Breast epithelium (tissue), 4 donors: Measurements from ENCODE around the gene ARIH1. TPM values are rescaled to one million over a fixed set of nuclear protein-coding genes. Genes with fewer than 3 reads are reported as not detected.

ENCODE experiments used
- DNase-seq, 2 donors: peaks; one replicate each; pipeline ENCODE4 v3.0.0-alpha.2; 2019; ENCODE audit warnings: low spot score in 2 of 2
- H3K27ac ChIP-seq, 2 donors: fragments of 200-600 bp; sonication (generic) in 1 of 2; one replicate each; pipeline ENCODE4 v1.5.1; 2016 to 2019; ENCODE audit warnings: mild to moderate bottlenecking in 1 of 2
- H3K27me3 ChIP-seq, 2 donors: fragments of 200-600 bp; sonication (generic) in 1 of 2; one replicate each; pipeline versions ENCODE4 v1.5.1 to v1.6.0; 2017 to 2019; ENCODE audit warnings: control low read depth in 1 of 2, mild to moderate bottlenecking in 1 of 2
- H3K36me3 ChIP-seq: fragments of 200-600 bp; one replicate; pipeline ENCODE4 v1.5.1; 2019
- H3K4me1 ChIP-seq, 2 donors: fragments of 200-600 bp; sonication (generic); one replicate each; pipeline ENCODE4 v1.5.1; 2016 to 2019; ENCODE audit warnings: control low read depth in 1 of 2
- H3K4me3 ChIP-seq, 3 donors: fragments of 200-600 bp; sonication (generic); 1 replicate in 2 of 3; 2 replicates in 1 of 3; pipeline ENCODE4 v1.5.1; 2016 to 2019; ENCODE audit warnings: mild to moderate bottlenecking in 3 of 3, moderate library complexity in 2 of 3
- H3K9me3 ChIP-seq, 2 donors: fragments of 200-600 bp; sonication (generic) in 1 of 2; one replicate each; pipeline ENCODE4 v1.5.1; 2016 to 2019; ENCODE audit warnings: control low read depth in 1 of 2
- POLR2A ChIP-seq: fragments of 450-650 bp; IDR thresholded peaks from one replicate; pipeline ENCODE4 v1.6.1; 2016; ENCODE audit warnings: antibody characterized with exemption, mild to moderate bottlenecking, moderate library complexity
- POLR2AphosphoS5 ChIP-seq, 3 donors: sonication (generic); formaldehyde crosslinking; IDR thresholded peaks; one replicate each; pipeline ENCODE4 v1.6.1; 2017; ENCODE audit warnings: antibody characterized with exemption in 3 of 3
- intact Hi-C: fragments of 100-400 bp; cut with DNase I; formaldehyde crosslinking; loops from one replicate; pipeline ENCODE4 v1.15.1; 2023; ENCODE audit warnings: low total_unique reads
- total RNA-seq, 3 donors: library from RNA; depleted of rRNA; stranded (reverse); fragments of >200 nt; gene quantifications; one replicate each; pipeline ENCODE4 v1.1.0, GENCODE V29; 2016
- TF ChIP-seq, protein P1 (sequence below), 3 donors: fragments of 450-650 bp; IDR thresholded peaks; one replicate each; pipeline ENCODE4 v1.5.1; 2016 to 2017; ENCODE audit warnings: antibody characterized with exemption in 3 of 3, mild to moderate bottlenecking in 3 of 3, moderate library complexity in 3 of 3

The ARIH1 gene
- total RNA-seq, 3 donors from 2014 or later, result 54.1 to 106 (median 61.1) TPM

DNA sequence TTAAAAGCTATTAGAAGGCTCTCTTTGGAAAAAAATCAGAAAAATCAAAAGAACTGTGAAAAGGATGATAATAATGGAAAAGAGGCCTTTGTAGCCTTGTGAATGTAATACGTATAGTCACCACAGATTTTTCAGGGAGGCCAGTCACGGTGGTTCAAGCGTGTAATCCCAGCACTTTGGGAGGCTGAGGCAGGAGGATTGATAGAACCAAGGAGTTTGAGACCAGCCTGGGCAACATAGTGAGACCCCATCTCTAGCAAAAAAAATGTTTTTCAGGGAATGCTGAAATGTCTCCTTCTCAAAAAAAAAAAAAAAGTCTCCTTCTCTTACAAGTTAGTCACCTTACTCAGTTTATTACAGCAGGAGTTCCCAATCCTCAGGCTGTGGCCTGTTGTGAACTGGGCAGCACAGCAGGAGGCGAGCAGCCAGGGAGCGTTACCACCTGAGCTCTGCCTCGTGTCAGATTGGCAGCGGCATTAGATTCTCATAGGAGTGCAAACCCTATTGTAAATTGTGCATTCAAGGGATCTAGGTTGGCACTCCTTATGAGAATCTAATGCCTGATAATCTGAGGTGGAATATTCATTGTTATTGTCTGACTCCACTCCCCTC lies 15.9 kb downstream of the ARIH1 start:
- Histone ChIP-seq H3K27me3 (no peaks in the 10 kb centered on the region), H3K27ac (no peak overlapping the region), H3K36me3 (no peaks in the 10 kb centered on the region), H3K4me3 (no peak overlapping the region), H3K4me1 (no peaks in the 10 kb centered on the region), H3K9me3 (no peaks in the 10 kb centered on the region)
- TF ChIP-seq POLR2AphosphoS5 (IDR thresholded peaks at IDR 0.05) (no peak), POLR2A (no peak)
- TF ChIP-seq, protein P1, sequence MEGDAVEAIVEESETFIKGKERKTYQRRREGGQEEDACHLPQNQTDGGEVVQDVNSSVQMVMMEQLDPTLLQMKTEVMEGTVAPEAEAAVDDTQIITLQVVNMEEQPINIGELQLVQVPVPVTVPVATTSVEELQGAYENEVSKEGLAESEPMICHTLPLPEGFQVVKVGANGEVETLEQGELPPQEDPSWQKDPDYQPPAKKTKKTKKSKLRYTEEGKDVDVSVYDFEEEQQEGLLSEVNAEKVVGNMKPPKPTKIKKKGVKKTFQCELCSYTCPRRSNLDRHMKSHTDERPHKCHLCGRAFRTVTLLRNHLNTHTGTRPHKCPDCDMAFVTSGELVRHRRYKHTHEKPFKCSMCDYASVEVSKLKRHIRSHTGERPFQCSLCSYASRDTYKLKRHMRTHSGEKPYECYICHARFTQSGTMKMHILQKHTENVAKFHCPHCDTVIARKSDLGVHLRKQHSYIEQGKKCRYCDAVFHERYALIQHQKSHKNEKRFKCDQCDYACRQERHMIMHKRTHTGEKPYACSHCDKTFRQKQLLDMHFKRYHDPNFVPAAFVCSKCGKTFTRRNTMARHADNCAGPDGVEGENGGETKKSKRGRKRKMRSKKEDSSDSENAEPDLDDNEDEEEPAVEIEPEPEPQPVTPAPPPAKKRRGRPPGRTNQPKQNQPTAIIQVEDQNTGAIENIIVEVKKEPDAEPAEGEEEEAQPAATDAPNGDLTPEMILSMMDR (IDR thresholded peaks at IDR 0.05), result no peak
- intact Hi-C loops, result no loop called here
- no peak for DNase-seq

DNA sequence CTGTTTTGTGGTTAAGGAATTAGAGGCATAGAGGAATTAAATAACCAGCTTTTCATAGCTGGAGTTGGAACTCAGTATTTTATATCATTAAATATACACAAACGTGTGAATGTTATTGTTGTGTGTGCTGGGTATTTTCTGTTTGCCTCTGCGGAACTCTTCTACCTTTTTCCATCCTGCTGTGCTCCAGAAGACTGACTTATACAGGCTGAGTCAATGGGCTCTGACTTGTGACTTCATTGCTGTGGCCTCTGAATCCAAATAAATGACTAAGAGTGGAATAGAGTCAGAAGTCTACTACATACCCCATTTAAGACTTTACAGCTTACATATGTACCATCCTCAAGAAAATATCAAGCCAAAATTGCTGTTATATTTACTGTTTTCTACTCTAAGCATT lies 17.6 kb downstream of the ARIH1 start:
- TF ChIP-seq, protein P1 (IDR thresholded peaks at IDR 0.05), result no peak
- TF ChIP-seq POLR2A (no peak), POLR2AphosphoS5 (IDR thresholded peaks at IDR 0.05) (no peak)
- Histone ChIP-seq H3K36me3 (no peaks in the 10 kb centered on the region), H3K4me1 (no peaks in the 10 kb centered on the region), H3K27ac (no peak overlapping the region), H3K27me3 (no peaks in the 10 kb centered on the region), H3K4me3 (no peak overlapping the region), H3K9me3 (no peaks in the 10 kb centered on the region)
- intact Hi-C loops, result no loop called here
- DNase-seq, result no peak

DNA sequence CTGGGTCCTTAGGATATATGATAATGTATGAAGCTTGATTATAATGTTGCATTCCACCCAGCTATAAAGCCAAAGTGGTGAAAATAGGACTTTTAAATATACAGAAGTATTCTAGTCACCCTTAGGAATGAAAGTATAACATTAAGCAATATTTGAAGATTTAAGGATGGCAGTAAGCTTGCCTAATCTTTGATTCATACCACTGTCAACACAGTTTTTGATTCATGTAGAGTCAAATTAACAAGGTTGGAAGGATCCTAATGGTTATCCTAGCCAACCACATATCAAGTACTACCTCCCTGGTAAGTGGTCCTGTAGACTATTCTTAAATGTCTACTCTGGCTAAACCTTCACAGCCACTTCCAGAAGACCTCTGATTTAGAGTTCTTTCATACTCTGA lies 18.6 kb downstream of the ARIH1 start:
- H3K4me3 ChIP-seq, result no peak overlapping the region
- H3K36me3 ChIP-seq, result no peaks in the 10 kb centered on the region
- H3K9me3 ChIP-seq, result no peaks in the 10 kb centered on the region
- no peaks in the 10 kb centered on the region for H3K4me1 ChIP-seq
- no peak for DNase-seq
- no peak overlapping the region for H3K27ac ChIP-seq
- TF ChIP-seq POLR2AphosphoS5 (IDR thresholded peaks at IDR 0.05), result no peak
- no peak for TF ChIP-seq POLR2A
- TF ChIP-seq, protein P1 (IDR thresholded peaks at IDR 0.05), result no peak
- H3K27me3 ChIP-seq, result no peaks in the 10 kb centered on the region
- intact Hi-C loops, result no loop called here

DNA sequence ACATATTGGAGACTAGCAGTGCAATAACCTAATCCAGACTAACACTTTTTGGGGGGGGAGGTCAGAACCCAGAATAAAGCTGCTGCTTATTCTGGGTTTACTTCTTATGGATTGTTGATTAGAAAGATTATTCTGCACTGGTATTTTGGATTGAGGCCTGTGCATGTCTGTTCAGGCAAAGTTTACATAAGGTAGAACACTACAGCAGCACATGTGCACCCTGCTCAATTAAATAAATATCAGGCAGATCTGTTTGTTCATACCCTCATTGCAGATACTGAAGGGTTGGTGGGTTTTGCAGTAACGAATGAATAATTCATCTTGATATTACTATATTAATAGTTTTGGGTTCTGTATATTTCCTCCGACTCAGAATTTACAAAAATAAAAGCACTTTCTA lies 19.1 kb downstream of the ARIH1 start:
- TF ChIP-seq, protein P1 (IDR thresholded peaks at IDR 0.05), result no peak
- H3K27me3 ChIP-seq, result no peaks in the 10 kb centered on the region
- DNase-seq, result no peak
- H3K27ac ChIP-seq, result no peak overlapping the region
- H3K9me3 ChIP-seq, result no peaks in the 10 kb centered on the region
- no peak overlapping the region for H3K4me3 ChIP-seq
- H3K36me3 ChIP-seq, result no peaks in the 10 kb centered on the region
- intact Hi-C loops, result no loop called here
- H3K4me1 ChIP-seq, result no peaks in the 10 kb centered on the region

DNA sequence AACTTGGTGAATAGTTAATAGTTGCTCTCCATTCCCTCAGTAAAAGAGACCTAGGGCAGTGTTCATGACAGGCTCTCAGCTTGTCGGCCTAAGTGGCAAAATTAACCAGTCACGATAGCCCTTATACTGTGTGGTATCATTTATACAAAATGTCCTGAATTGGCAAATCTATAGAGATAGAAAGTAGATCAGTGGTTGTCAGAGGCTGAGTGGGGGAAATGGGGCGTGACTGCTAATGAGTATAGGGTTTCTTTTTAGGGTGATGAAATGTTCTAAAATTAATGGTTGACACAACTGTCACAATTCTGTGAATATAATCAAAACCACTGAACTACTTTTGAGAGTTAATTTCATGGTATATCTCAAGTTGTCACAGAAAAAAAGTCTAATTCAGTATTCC lies 20.9 kb downstream of the ARIH1 start:
- intact Hi-C loops, result no loop called here
- Histone ChIP-seq H3K9me3 (no peaks in the 10 kb centered on the region), H3K4me1 (no peaks in the 10 kb centered on the region), H3K36me3 (no peaks in the 10 kb centered on the region), H3K27me3 (no peaks in the 10 kb centered on the region), H3K4me3 (no peak overlapping the region), H3K27ac (no peak overlapping the region)
- DNase-seq, result no peak
- TF ChIP-seq POLR2AphosphoS5 (IDR thresholded peaks at IDR 0.05), result no peak
- TF ChIP-seq, protein P1 (IDR thresholded peaks at IDR 0.05), result no peak
- no peak for TF ChIP-seq POLR2A
